Measurements from ENCODE around the gene WDHD1. TPM values are rescaled to one million over a fixed set of nuclear protein-coding genes. Genes with fewer than 3 reads are reported as not detected.

WDHD1 gene
- total and polyA plus RNA-seq, 2 of the 8 experiments (the other 6 are each of a cell fraction or from before 2014, with no cell fraction given) = 17.8 to 87.9 TPM

GRCh38 chr14:54976316-54976715 lies 50.6 kb downstream of the WDHD1 start:
- H3K23ac ChIP-seq (ENCODE audit: insufficient read length) = no peak overlapping the region
- CTCF ChIA-PET (ENCODE audit: partially characterized antibody) = interaction anchor here (1.2 kb wide), 1 partner anchor 14 kb away, joined by 4 read pairs; no protein-coding TSS in a partner anchor
- H2AK5ac ChIP-seq (ENCODE audit: low read depth, low read length) = no peak overlapping the region
- no peak overlapping the region for H2BK120ac ChIP-seq (replicated peaks; ENCODE audit: low read depth, low read length)
- WGBS, 2 experiments (ENCODE audit: extremely low coverage in 1 of 2, insufficient coverage in 1 of 2, insufficient read length in 1 of 2, insufficient replicate concordance in 2 of 2, low coverage in 1 of 2, low lambda C conversion rate in 2 of 2, missing lambda C conversion rate in 1 of 2) = 95% methylated on average over 4 of the region's 4 CpGs; no CpG with 5 or more reads in 1 of the 2 experiments
- peaks cover 0 to 6% of the 10 kb centered on the region in 2 experiments; a peak in 2 of 4 replicates for H3K79me2 ChIP-seq (ENCODE audit: control insufficient read depth in 1 of 2, insufficient read depth in 2 of 2, low read length in 2 of 2)
- no peak overlapping the region for H4K91ac ChIP-seq (replicated peaks; ENCODE audit: insufficient read length, low read length)
- H2AFZ ChIP-seq (ENCODE audit: low read length) = no peak overlapping the region
- H4K8ac ChIP-seq (ENCODE audit: extremely low read depth, insufficient read depth, low read length) = no peak overlapping the region
- H3K4me3 ChIP-seq (ENCODE audit: extremely low read depth in 1 of 4, insufficient read depth in 2 of 4, low read depth in 3 of 4, low read length in 4 of 4) = no peak overlapping the region
- DNase-seq (ENCODE audit: low read depth in 1 of 2, low spot score in 2 of 2) (no peak), FAIRE-seq (no peak)
- POLR2A ChIA-PET (ENCODE audit: partially characterized antibody) = interaction anchor here (1.0 kb wide), 1 partner anchor 55 kb away, joined by 3 read pairs; no protein-coding TSS in a partner anchor
- H3K56ac ChIP-seq (replicated peaks; ENCODE audit: insufficient read length, low read depth, low read length) = no peak overlapping the region
- no peak overlapping the region for H4K5ac ChIP-seq (ENCODE audit: insufficient read length, low read depth, low read length)
- H3K23me2 ChIP-seq (ENCODE audit: low read depth, low read length) = no peaks in the 10 kb centered on the region
- no peak overlapping the region for H2BK5ac ChIP-seq (ENCODE audit: low read depth, low read length)
- no peak overlapping the region for H2BK12ac ChIP-seq (ENCODE audit: low read depth, low read length)
- H3K4me1 ChIP-seq (replicated peaks in 1 of 4; ENCODE audit: control insufficient read depth in 3 of 4, insufficient read depth in 4 of 4, low read length in 3 of 4) = no peaks in the 10 kb centered on the region
- H2BK15ac ChIP-seq (ENCODE audit: low read length) = no peak overlapping the region
- H4K20me1 ChIP-seq (replicated peaks in 1 of 2; ENCODE audit: control insufficient read depth in 1 of 2, insufficient read depth in 2 of 2, low read length in 2 of 2) = no peaks in the 10 kb centered on the region
- no peak overlapping the region for H3K27ac ChIP-seq (ENCODE audit: low read depth, low read length)
- no peak overlapping the region for H3K18ac ChIP-seq (ENCODE audit: extremely low read depth, low read length)
- H3K36me3 ChIP-seq (ENCODE audit: control insufficient read depth in 2 of 4, insufficient read depth in 4 of 4, low read length in 3 of 4) = peaks cover 7 to 73% (median 21%) of the 10 kb centered on the region in 4 experiments; a peak in 7 of 8 replicates
- H2BK20ac ChIP-seq (ENCODE audit: low read length) = no peak overlapping the region
- no peaks in the 10 kb centered on the region for H3K27me3 ChIP-seq (replicated peaks in 1 of 4; ENCODE audit: control insufficient read depth in 3 of 4, extremely low read depth in 1 of 4, insufficient read depth in 3 of 4, low read length in 3 of 4)
- no peak overlapping the region for H3K4ac ChIP-seq (replicated peaks; ENCODE audit: insufficient read length, low read depth, low read length)
- H3K9ac ChIP-seq (replicated peaks in 1 of 4; ENCODE audit: extremely low read depth in 1 of 4, low read depth in 3 of 4, low read length in 3 of 4) = no peak overlapping the region
- H3K4me2 ChIP-seq (ENCODE audit: insufficient read depth in 1 of 2, low read depth in 2 of 2, low read length in 2 of 2) = no peak overlapping the region
- no peaks in the 10 kb centered on the region for H3K79me1 ChIP-seq (ENCODE audit: low read depth, low read length)
- H3K14ac ChIP-seq (ENCODE audit: insufficient read length) = no peak overlapping the region
- H3K9me3 ChIP-seq (ENCODE audit: insufficient read depth in 2 of 2, low read depth in 1 of 2, low read length in 1 of 2) = no peaks in the 10 kb centered on the region
- TF ChIP-seq TAF7 (optimal IDR thresholded peaks at IDR 0.05; ENCODE audit: borderline replicate concordance, low read depth, low read length) (no peak), KDM1A (IDR thresholded peaks at IDR 0.05; ENCODE audit: borderline replicate concordance, low read length) (no peak), CHD1 (IDR thresholded peaks at IDR 0.05; ENCODE audit: low read depth, low read length) (no peak), POU5F1 (IDR thresholded peaks at IDR 0.05; ENCODE audit: low read depth, low read length) (no peak), TAF1 (IDR thresholded peaks at IDR 0.05; ENCODE audit: low read depth, low read length) (no peak), ASH2L (IDR thresholded peaks at IDR 0.05; ENCODE audit: low read length) (no peak), GTF2F1 (IDR thresholded peaks at IDR 0.05; ENCODE audit: borderline replicate concordance, low read depth, low read length) (no peak), KDM4A (IDR thresholded peaks at IDR 0.05; ENCODE audit: low read depth, low read length, severe bottlenecking) (no peak), TCF12 (IDR thresholded peaks at IDR 0.05; ENCODE audit: low read depth, low read length) (no peak), HDAC6 (IDR thresholded peaks at IDR 0.05; ENCODE audit: low read depth, low read length) (no peak), YY1 (IDR thresholded peaks at IDR 0.05; ENCODE audit: low read depth, low read length) (no peak), POLR2A (IDR thresholded peaks at IDR 0.05; ENCODE audit: control extremely low read depth in 1 of 2, low read depth in 2 of 2, low read length in 2 of 2) (no peak), CTBP2 (IDR thresholded peaks at IDR 0.05; ENCODE audit: borderline replicate concordance, insufficient read depth, insufficient read length, low read length) (no peak), TBP (IDR thresholded peaks at IDR 0.05; ENCODE audit: low read depth, low read length) (no peak), RFX5 (IDR thresholded peaks at IDR 0.05; ENCODE audit: borderline replicate concordance, low read depth, low read length) (no peak), EGR1 (IDR thresholded peaks at IDR 0.05; ENCODE audit: borderline replicate concordance, low read depth, low read length) (no peak)

All from H1 (cell line).